Activated CD8-positive, alpha-beta memory T cell treated with anti-CD3 and anti-CD28 coated beads, Interleukin-2, amount 50 U/mL, for 24 hours (primary cell): ENCODE measurements around the gene HOXA6.
A peak's percentile ranks its signal among the peaks of the same experiment; 100 is the strongest.

Experiments
- DNase-seq: peaks from one replicate; pipeline ENCODE4 v3.0.0-alpha.2; 2020; ENCODE audit errors: extremely low read depth

HOXA6 gene

GRCh38 chr7:27147199-27148030 is at the start of gene HOXA6:
TSS of gene HOXA6 (minus strand) at chr7:27147774. CDS start at chr7:27147749, 25 bp downstream.
- DNase-seq, result no peak

GRCh38 chr7:27196287-27196767 is 48.8 kb upstream of the HOXA6 start:
- peak; percentile 71 for DNase-seq

- no peak for DNase-seq
Measured at GRCh38 chr7:27194686-27195379, 47.3 kb upstream of the HOXA6 start.

GRCh38 chr7:27194002-27194352 is 46.4 kb upstream of the HOXA6 start:
- no peak for DNase-seq

GRCh38 chr7:27193335-27194001 is 45.9 kb upstream of the HOXA6 start:
- no peak for DNase-seq

- DNase-seq, result no peak
Measured at GRCh38 chr7:27192546-27193334, 45.2 kb upstream of the HOXA6 start.

GRCh38 chr7:27191833-27192545 is 44.4 kb upstream of the HOXA6 start:
- DNase-seq, result no peak

- DNase-seq, result no peak
Measured at GRCh38 chr7:27191161-27191731, 43.7 kb upstream of the HOXA6 start.

- no peak for DNase-seq
Measured at GRCh38 chr7:27189997-27190748, 42.6 kb upstream of the HOXA6 start.

GRCh38 chr7:27189295-27189996 is 41.9 kb upstream of the HOXA6 start:
- no peak for DNase-seq

GRCh38 chr7:27188386-27189294 is 41.1 kb upstream of the HOXA6 start:
- no peak for DNase-seq

GRCh38 chr7:27187475-27188385 is 40.2 kb upstream of the HOXA6 start:
- DNase-seq, result no peak

- DNase-seq, result no peak
Measured at GRCh38 chr7:27186668-27187474, 39.3 kb upstream of the HOXA6 start.

GRCh38 chr7:27185854-27186667 is 38.5 kb upstream of the HOXA6 start:
- DNase-seq, result no peak
